D721Med (cell line): ENCODE measurements around the gene SPATS2.

Source experiments
- DNase-seq: peaks from one replicate; pipeline ENCODE4 v3.0.0; 2011; ENCODE audit warnings: low spot score; ENCODE audit not compliant: insufficient read length
- FAIRE-seq: peaks from 2 replicates; lab custom pipeline; 2011; peaks lifted over from hg19 to GRCh38; lab: Jason Lieb, UNC
- CTCF ChIP-seq: IDR thresholded peaks from 2 replicates; pipeline ENCODE4 v1.5.1; 2012; ENCODE audit warnings: mild to moderate bottlenecking, control low read depth; ENCODE audit not compliant: insufficient read depth; ENCODE audit errors: missing control alignments

Gene SPATS2

GRCh38 chr12:49483619-49484018 lies 116.4 kb downstream of the SPATS2 start:
- FAIRE-seq, result no peak
- DNase-seq, result no peak
- TF ChIP-seq CTCF, result no peak

- FAIRE-seq (no peak), DNase-seq (no peak)
- TF ChIP-seq CTCF, result no peak
Observed at GRCh38 chr12:49487605-49488004, 120.3 kb downstream of the SPATS2 start.

- TF ChIP-seq CTCF, result no peak
- no peak for DNase-seq
- FAIRE-seq, result no peak
Observed at GRCh38 chr12:49489154-49489553, 121.9 kb downstream of the SPATS2 start.

- TF ChIP-seq CTCF, result no peak
- DNase-seq (no peak), FAIRE-seq (no peak)
Observed at GRCh38 chr12:49489720-49490119, 122.5 kb downstream of the SPATS2 start.

- DNase-seq, result no peak
- no peak for TF ChIP-seq CTCF
- FAIRE-seq, result no peak
Observed at GRCh38 chr12:49491823-49492222, 124.6 kb downstream of the SPATS2 start.

GRCh38 chr12:49493900-49494299 lies 126.6 kb downstream of the SPATS2 start:
- FAIRE-seq (no peak), DNase-seq (no peak)
- TF ChIP-seq CTCF, result no peak

GRCh38 chr12:49496417-49497360 lies 129.4 kb downstream of the SPATS2 start:
- DNase-seq (no peak), FAIRE-seq (no peak)

More at GRCh38 chr12:49496417-49497360, 129.4 kb downstream of the SPATS2 start:
- TF ChIP-seq CTCF, result no peak
